Left ventricle myocardium superior (tissue), 1 donor: ENCODE data around the gene SLC51A. TPM values are rescaled to one million over a fixed set of nuclear protein-coding genes. Genes with fewer than 3 reads are reported as not detected.
A peak's percentile ranks its signal among the peaks of the same experiment; 100 is the strongest.
"Not testable (repeated sequence)": the region's sequence is repeated elsewhere in the genome, so short reads cannot be mapped to it uniquely, and the experiment has no call there.

Source experiments
- ATAC-seq: fragments of 200-7000 bp; cut with Tn5 transposase; one replicate; pipeline ENCODE4 v1.9.1; 2020; ENCODE audit warnings: mild to moderate bottlenecking, moderate library complexity
- DNase-seq: peaks from one replicate; pipeline ENCODE4 v3.0.0-alpha.2; 2020
- intact Hi-C: fragments of 100-400 bp; cut with micrococcal nuclease; formaldehyde crosslinking; loops from one replicate; pipeline ENCODE4 v1.11.0; 2022
- long read RNA-seq: library from polyadenylated mRNA; unstranded; transcript quantifications from one replicate; pipeline ENCODE4 v2.0.0, GENCODE V29; 2021
- total RNA-seq: library from RNA; stranded (reverse); fragmentation: NEBNext Ultra II Directional; extraction: Animal tissue kit (Norgen Biotek cat#: 25700); gene quantifications from one replicate; pipeline ENCODE4 v1.2.1, GENCODE V29; 2021
- donor health status: DM: no; HTN: yes; CAD: no; lungs with severe emphysema.

SLC51A gene
- not detected for total RNA-seq
- long read RNA-seq, partial matches to known transcripts: 0 of 5 reads
- long read RNA-seq, other reads (novel, unspliced or antisense): 5 of 5 reads

GRCh38 chr3:196216089-196216564 is at the start of gene SLC51A:
SLC51A (plus strand) TSS chr3:196216534; CDS start chr3:196216713, 179 bp downstream.
- DNase-seq (no peak), ATAC-seq (no peak)
- intact Hi-C loops: no loop called here

- intact Hi-C loops: no loop called here
- no peak for ATAC-seq
- no peak for DNase-seq
Measured at GRCh38 chr3:196166741-196167140, 49.6 kb upstream of the SLC51A start.

- intact Hi-C loops: no loop called here
- DNase-seq (no peak), ATAC-seq (peak; percentile 81)
Measured at GRCh38 chr3:196168808-196169391, 47.4 kb upstream of the SLC51A start.

GRCh38 chr3:196169836-196170240 is 46.5 kb upstream of the SLC51A start:
- intact Hi-C loops: no loop called here
- ATAC-seq (no peak), DNase-seq (no peak)

GRCh38 chr3:196170296-196170695 is 46.0 kb upstream of the SLC51A start:
- intact Hi-C loops, DNase-seq, ATAC-seq: not testable (repeated sequence)

GRCh38 chr3:196174652-196175051 is 41.7 kb upstream of the SLC51A start:
- intact Hi-C loops: no loop called here
- ATAC-seq (no peak), DNase-seq (no peak)

GRCh38 chr3:196175116-196175625 is 41.2 kb upstream of the SLC51A start:
- no peak for DNase-seq
- ATAC-seq: no peak
- intact Hi-C loops: no loop called here

GRCh38 chr3:196175722-196176121 is 40.6 kb upstream of the SLC51A start:
- DNase-seq: no peak

GRCh38 chr3:196177567-196177966 is 38.8 kb upstream of the SLC51A start:
- ATAC-seq (no peak), DNase-seq (no peak)

More at GRCh38 chr3:196175722-196176121, 40.6 kb upstream of the SLC51A start:
- intact Hi-C loops: no loop called here
- ATAC-seq: no peak

GRCh38 chr3:196177967-196178366 is 38.4 kb upstream of the SLC51A start:
- ATAC-seq: no peak
- no peak for DNase-seq
- intact Hi-C loops: no loop called here

More at GRCh38 chr3:196177567-196177966, 38.8 kb upstream of the SLC51A start:
- intact Hi-C loops: no loop called here

GRCh38 chr3:196178993-196179379 is 37.3 kb upstream of the SLC51A start:
- intact Hi-C loops: no loop called here
- DNase-seq: no peak
- ATAC-seq: no peak

- peak; percentile 29 for ATAC-seq
- intact Hi-C loops: no loop called here
- DNase-seq: no peak
Measured at GRCh38 chr3:196179380-196180308, 36.7 kb upstream of the SLC51A start.

- intact Hi-C loops: no loop called here
- DNase-seq (no peak), ATAC-seq (no peak)
Measured at GRCh38 chr3:196180346-196180745, 36.0 kb upstream of the SLC51A start.

GRCh38 chr3:196181127-196181546 is 35.2 kb upstream of the SLC51A start:
- no peak for ATAC-seq
- intact Hi-C loops: no loop called here
- no peak for DNase-seq

GRCh38 chr3:196184169-196184432 is 32.2 kb upstream of the SLC51A start:
- ATAC-seq, intact Hi-C loops, DNase-seq: not testable (repeated sequence)

- ATAC-seq: no peak
- DNase-seq: no peak
- intact Hi-C loops: no loop called here
Measured at GRCh38 chr3:196184881-196185280, 31.5 kb upstream of the SLC51A start.

- ATAC-seq (peak; percentile 64), DNase-seq (no peak)
- intact Hi-C loops: no loop called here
Measured at GRCh38 chr3:196186651-196187573, 29.4 kb upstream of the SLC51A start.

GRCh38 chr3:196189566-196190347 is 26.6 kb upstream of the SLC51A start:
- DNase-seq (no peak), ATAC-seq (no peak)
- intact Hi-C loops: no loop called here
